Fibroblast of villous mesenchyme (primary cell): ENCODE data around the gene OPRL1. TPM values are rescaled to one million over a fixed set of nuclear protein-coding genes. Genes with fewer than 3 reads are reported as not detected.

Experiments
- DNase-seq: peaks from one replicate; pipeline ENCODE4 v3.0.0-alpha.2; 2010; ENCODE audit warnings: low read depth
- H3K4me3 ChIP-seq: 2 replicates; pipeline ENCODE4 v1.5.1; 2011; ENCODE audit warnings: low read depth, mild to moderate bottlenecking, low read length
- total RNA-seq: library from RNA; depleted of rRNA; stranded (reverse); fragments of >200 nt; gene quantifications from 2 replicates; pipeline ENCODE4 v1.2.3, GENCODE V29; 2012
- TF ChIP-seq, protein P1 (sequence below): IDR thresholded peaks from 2 replicates; pipeline ENCODE4 v1.5.1; 2012; ENCODE audit warnings: low read depth, mild to moderate bottlenecking, low read length; ENCODE audit not compliant: insufficient read depth

Gene OPRL1
- total RNA-seq, 1 donor: 1.7 TPM

DNA sequence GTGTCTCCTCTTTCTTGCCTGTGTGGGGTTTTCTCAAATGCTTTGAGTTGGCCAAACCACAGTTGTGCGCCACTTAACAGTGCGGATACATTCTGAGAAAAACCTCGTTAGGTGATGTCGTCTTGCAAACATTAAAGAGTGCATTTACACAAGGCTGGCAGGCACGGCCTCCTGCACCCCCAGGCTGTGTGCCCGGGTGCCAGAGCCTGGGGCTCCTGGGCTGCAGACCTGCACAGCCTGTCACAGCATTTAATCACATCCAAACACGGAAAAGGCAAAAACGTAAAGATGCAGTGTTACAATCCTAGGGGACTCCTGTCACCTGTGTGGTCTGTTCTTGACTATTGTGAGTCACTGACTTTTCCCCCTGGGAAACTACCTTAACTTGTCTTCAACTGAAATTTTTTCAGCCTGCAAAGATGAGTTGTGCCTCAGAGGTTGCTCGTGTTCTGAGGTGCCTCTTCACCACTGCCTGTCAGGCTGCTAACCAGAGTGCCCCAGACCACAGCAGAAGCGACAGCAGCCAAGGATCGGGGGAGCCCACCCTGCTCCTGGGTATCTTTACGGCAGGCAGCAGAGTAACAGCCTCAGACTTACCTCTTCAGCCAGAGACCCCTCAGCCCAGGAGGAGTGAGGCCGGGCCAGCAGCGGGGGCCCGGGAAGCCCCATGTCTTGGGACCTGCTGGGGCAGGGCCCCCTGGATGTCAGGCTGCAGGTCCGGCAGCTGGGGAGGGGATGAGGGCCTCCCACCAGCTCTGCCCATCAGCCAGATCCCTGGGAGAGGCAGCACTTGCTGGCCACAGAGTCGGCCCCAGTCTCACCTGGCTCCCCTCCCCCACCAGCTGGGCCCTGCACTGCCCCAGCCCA, 44.6 kb upstream of the OPRL1 start:
- TF ChIP-seq, protein P1, sequence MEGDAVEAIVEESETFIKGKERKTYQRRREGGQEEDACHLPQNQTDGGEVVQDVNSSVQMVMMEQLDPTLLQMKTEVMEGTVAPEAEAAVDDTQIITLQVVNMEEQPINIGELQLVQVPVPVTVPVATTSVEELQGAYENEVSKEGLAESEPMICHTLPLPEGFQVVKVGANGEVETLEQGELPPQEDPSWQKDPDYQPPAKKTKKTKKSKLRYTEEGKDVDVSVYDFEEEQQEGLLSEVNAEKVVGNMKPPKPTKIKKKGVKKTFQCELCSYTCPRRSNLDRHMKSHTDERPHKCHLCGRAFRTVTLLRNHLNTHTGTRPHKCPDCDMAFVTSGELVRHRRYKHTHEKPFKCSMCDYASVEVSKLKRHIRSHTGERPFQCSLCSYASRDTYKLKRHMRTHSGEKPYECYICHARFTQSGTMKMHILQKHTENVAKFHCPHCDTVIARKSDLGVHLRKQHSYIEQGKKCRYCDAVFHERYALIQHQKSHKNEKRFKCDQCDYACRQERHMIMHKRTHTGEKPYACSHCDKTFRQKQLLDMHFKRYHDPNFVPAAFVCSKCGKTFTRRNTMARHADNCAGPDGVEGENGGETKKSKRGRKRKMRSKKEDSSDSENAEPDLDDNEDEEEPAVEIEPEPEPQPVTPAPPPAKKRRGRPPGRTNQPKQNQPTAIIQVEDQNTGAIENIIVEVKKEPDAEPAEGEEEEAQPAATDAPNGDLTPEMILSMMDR: no peak
- no peak for DNase-seq
- H3K4me3 ChIP-seq: no peak overlapping the region

DNA sequence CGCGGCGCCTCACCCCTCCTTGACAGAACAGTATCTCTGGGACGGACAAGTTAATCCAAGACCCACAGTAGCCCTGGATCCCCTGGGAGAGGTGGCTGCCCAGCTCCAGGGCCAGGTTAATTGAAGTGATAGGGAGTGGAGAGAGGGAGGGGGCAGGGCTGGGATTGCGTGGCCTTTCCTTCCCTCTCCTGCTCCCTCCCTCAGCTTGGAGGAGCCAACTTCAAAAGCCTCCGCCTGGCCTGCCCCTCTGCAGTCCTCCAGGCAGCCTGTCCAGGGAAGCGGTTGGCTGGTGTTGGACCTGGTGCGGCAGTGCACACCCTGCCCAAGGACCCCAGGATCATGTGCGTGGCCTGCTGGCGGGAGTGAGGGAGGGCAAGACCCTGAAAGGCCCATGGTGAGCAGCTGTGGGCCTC, 43.9 kb upstream of the OPRL1 start, which contains the start of gene C20orf204:
Gene C20orf204 (plus strand): TSS at position 250 of the 413 bp plus-strand sequence. CDS start 142 bp downstream, at position 392.
- H3K4me3 ChIP-seq: no peak within 1 kb of the TSS
- TF ChIP-seq, protein P1: no peak
- no peak for DNase-seq

DNA sequence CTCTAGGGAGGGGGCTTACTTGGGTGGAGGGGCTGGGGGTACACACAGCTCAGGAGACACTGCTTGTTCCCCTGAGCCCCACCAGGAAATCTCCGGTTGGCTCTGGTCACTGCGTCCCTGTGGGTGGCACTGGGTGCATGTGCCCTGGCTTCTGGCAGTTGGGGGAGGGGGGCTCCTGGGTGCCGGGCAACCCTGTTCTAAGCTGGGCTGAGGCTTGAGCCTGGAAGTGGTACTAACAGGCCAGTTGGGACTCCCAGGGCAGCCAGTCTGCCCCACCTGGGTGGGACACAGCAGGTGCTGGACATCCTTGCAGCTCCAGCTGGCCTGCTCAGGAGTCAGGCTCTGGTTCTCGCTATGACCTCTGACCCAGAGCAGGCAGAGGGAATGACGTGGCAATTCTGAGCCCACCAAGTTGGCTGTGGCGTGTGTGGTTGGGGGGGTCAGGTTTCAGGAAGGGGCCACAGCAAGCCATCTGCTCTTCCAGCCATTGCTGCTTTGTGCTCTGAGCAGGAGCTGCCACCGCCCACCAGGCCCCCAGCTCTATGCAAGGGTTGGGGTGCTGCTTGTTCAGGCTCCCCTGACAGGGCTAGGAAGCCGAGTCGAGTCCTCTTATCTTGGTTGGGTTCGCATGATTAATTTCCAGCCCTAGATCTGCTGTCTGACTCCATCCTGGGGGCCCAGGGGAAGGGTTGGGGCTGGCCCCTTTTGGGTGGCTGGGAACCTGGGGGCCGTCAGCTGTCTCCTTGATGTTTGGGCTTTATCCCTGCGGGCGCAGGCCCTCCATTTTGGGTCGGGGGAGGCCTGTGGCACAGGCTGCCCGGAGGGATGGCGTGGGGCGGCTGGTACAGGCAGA, 43.3 kb upstream of the OPRL1 start:
- H3K4me3 ChIP-seq: no peak overlapping the region
- DNase-seq: no peak
- TF ChIP-seq, protein P1: no peak

DNA sequence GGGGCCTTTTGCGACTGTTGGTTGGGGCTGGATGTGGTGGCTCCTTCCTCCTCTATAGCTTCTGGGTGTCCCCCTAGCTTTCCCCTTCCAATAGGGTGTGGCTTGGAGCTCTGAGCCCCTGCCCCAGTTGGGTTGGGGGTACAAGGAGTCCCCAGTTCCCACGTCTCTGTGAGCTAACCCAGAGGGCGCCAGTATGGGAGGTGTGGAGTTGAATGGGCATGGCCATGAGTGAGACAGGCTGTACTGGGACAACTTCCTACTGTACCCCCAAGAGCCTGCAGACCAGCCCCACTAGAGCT, 42.7 kb upstream of the OPRL1 start:
- H3K4me3 ChIP-seq: no peak overlapping the region
- DNase-seq: no peak
- TF ChIP-seq, protein P1: no peak

DNA sequence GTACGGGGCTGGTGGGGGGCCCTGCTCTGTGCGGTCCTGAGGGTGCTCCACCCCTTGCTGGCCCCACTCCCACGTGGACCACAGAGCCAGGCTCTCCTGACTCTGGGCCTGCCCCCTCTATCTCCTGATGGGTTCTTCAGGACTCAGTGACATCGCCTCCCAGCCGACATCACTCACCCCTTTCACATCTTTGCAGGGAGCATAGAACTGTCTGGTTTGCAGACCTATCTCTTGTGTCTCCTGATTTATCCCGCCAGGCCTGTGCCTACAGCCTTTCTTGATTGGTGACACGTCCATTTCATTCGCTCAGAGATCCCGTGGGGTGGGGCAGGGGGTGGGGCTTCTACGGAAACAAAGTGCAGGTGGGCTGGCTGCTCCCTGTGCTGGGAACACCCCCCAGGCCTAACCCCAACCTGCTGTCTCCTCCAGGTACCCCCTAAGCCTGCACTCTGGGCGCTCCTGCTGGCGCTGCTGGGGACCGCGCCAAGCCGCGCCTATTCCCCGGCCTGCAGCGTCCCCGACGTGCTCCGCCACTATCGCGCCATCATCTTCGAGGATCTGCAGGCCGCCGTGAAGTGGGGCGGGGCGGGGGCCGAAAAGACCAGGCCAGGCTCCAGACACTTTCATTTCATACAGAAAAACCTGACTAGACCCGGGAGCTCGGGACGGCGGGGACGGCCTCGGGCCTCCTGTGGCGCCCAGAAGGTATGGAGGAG, 42.2 kb upstream of the OPRL1 start:
- TF ChIP-seq, protein P1: no peak
- DNase-seq: no peak
- H3K4me3 ChIP-seq: no peak overlapping the region

DNA sequence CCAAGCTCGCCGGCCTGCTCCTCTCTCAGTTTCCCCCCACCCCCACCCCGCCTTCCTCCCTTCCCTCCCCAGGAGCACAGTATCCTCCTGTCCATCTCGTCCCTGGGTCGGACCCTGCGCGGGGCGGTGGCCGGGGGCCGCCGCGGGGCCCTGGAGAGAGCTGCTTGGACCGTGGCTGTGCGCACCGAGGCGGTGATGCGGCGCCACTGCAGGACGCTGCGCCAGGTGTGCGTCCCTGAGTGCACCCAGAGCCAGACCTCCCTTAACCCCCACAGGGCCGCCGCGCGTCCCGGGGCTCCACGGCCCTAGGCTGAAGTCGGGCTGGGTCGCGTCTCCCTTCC, 41.7 kb upstream of the OPRL1 start:
- TF ChIP-seq, protein P1: no peak
- no peak for DNase-seq
- H3K4me3 ChIP-seq: no peak overlapping the region
